Stimulated activated CD4-positive, alpha-beta T cell treated with anti-CD3 and anti-CD28 coated beads, TNF-alpha, amount 100 ng/mL, for 48 hours (primary cell): ENCODE measurements around the gene WSCD2.

ENCODE experiments used
- DNase-seq, 3 donors: peaks; one replicate each; pipeline ENCODE4 v3.0.0-alpha.2; 2020; ENCODE audit warnings: low read depth in 3 of 3

The WSCD2 gene

GRCh38 chr12:108128221-108129016 is 669 bp upstream of the WSCD2 start:
- no peak for DNase-seq

DNA sequence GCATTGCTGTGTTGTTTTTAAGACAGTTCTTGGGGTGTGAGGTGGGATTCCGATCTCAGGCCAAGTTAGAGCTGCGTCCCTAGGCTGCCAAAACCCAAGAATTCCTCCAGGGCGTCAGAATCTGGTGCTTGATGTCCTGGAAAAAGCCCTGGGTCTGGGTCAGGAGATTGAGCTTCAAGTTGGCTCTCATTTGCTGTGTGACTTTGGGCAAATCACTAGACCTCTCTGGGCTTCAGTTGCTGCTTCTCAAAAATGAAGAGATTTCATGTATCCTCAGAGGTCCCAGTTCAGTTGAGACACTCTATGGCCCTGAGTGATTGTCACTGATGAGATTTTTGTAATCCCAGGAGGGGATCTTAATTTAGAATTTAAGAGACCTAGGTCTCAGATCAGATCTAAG is 1.9 kb downstream of the WSCD2 start:
- DNase-seq: no peak

DNA sequence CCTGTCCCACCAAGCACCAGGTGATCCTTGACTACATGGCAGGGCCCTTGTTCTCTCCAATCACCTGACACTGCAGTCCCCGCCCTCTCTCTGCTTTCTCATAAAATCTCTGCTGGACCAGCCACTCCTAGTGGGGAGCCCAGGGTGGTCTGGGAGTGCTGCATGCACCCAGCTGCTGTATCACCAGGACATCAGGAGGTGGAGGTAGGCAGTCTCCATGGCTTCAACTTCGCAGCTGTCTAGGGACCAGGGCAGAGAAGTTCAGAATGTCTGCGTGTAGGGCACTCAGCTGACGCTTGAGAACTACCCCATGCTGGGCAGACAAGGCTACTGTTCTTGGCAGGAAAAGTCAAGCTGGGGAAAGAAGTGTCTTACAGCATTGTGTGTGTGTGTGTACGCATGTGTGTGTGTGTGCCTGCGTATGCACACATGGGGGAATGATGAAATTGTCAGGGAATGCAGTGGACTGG is 2.6 kb downstream of the WSCD2 start:
- DNase-seq: no peak

DNA sequence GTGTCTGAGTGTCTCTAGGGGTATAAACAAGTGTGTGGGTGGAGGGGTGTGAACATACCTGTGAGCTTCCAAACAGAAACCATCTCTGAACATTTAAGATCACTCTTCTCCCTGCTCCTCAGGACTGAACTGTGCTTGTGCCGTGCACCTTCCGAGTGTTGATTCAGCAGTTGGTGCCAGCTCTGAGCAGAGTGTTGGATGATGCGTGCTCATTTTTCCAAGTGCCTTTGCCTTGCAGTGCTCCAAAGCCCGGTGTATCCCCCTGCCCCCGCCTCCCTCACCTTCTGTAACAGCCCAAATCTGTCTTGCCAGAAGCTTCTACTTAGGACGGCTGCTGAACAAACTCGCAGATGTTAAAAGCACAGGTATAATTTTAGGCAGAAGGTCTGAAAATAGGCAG is 4.4 kb downstream of the WSCD2 start:
- no peak for DNase-seq

DNA sequence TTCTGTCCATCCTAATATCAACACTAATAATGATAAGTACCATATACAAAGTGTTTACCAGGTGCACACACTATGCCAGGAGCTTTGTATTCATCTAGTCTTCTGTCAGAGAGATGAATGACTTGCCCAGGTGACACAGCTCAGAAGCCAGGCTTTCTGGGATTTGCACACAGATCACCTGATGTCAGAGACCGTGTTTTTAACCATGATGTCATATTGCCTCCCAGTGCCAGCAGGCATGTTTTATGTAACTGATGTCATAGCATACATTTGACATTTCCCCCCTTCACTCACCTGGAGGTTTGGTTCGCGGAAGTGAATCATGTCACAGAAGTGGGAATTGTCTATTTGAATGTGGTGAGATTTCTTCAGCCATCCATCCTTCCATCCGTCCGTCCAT is 5.7 kb downstream of the WSCD2 start:
- DNase-seq: no peak

DNA sequence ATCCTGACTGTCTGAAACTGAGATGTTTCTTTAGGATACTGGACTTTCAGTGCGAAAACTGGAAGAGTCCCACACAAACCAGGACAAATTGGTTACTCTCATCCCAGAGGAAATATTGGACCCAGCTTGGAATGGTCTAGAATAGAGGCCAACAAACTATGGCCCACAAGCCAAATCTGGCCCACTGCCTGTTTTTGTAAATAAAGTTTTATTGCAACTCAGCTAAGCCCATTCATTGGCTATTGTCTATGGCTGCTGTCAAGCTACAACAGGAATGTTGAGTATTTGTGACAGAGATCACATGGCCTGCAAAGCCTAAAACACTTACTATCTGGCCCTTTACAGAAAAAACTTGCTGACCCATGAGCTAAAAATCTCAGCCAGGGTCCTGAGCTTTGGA is 6.5 kb downstream of the WSCD2 start:
- no peak for DNase-seq

GRCh38 chr12:108136697-108137096 is 7.6 kb downstream of the WSCD2 start:
- DNase-seq: no peak

GRCh38 chr12:108139454-108139853 is 10.4 kb downstream of the WSCD2 start:
- no peak for DNase-seq

- DNase-seq: no peak
Observed at GRCh38 chr12:108140501-108140900, 11.4 kb downstream of the WSCD2 start.

- DNase-seq: no peak
Observed at GRCh38 chr12:108141600-108142130, 12.6 kb downstream of the WSCD2 start.

- no peak for DNase-seq
Observed at GRCh38 chr12:108143144-108143543, 14.1 kb downstream of the WSCD2 start.

DNA sequence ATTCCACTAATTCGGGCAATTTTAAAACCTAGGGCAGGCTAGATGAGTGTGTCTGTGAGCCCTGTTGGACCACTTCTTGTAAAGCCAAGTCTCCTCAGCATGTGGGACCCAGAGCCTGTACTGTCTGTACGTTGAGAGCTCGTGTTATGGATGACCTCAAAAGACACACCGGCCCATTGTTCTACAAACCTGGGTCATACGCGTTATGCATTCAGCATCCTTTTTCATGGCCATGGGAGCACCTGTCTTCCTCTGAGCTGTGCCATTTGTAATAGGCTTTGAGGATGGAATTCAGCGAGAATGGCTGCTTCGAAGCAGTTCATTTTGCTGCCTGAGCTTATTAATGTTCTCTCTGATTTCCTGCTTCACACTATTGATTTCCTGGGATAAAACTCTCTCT is 15.0 kb downstream of the WSCD2 start:
- no peak for DNase-seq

DNA sequence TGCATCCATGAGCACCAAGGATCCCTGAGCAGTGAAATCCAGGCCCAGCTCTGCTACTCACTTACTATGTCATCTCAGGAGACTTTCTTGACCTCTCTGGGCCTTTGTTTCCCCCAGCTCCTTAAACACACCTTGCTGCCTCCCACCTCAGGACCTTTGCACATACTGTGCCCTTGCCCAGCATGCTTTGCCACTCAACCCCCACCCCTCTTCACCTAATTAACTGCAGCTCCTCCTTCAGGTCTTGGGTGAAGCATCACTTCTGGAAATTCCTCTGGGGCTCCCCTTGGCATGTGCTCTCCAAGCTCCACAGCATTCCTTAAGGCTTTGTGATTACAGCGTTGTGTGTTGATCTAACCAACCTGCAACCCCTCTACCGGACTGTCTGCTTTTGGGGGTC is 15.9 kb downstream of the WSCD2 start:
- DNase-seq: no peak

GRCh38 chr12:108146035-108146893 is 17.2 kb downstream of the WSCD2 start:
- no peak for DNase-seq

GRCh38 chr12:108147279-108147678 is 18.2 kb downstream of the WSCD2 start:
- DNase-seq: no peak

GRCh38 chr12:108148521-108149074 is 19.5 kb downstream of the WSCD2 start:
- no peak for DNase-seq

DNA sequence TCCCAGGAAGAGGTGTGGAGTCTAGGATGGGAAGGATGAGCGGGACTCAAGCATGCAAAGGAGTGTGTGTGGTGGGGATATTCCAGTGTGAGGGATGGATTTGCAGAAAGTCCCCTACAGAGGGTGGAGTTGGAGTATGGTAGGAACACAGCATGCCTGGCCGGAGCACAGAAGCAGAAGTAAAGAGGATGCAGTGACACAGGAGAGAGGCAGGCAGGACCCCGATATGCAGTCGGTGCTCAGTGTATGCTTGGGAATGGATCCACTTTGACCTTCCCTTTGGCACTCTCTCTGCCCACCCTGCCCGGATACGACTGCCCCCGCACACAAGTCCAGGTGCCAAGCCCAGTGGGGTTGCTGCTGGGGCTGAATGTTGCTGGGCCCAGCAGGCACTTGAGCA is 21.3 kb downstream of the WSCD2 start:
- DNase-seq: no peak

DNA sequence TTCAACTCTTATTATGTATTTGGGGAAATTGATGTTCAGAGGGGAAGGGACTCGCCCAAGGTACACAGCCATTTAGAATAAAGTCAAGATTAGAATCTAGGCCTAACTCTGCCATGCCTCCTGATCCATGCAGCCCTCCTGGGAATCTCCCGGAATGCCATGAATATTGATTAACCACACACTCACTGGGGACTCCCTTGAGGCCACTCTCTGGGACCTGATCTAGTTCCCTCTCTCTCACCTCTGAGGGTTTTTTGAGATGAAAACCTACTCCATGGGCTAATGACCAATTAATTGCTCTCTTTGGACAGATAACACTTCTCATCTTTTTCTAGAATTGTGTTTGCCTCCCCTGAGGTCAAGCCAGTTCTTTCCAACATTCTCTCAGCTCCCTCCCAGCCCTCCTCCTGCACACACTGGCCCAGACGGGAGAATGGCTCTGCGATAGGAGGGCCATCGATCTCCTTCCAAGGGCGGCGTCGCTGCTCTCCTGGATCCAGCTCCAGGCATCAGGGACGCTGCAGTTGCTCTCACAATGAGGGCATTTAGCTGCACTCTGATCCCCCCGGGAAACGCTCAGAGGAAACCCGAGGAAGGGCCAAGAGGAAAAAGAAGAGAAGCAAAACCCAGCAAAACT is 22.6 kb downstream of the WSCD2 start:
- no peak for DNase-seq

DNA sequence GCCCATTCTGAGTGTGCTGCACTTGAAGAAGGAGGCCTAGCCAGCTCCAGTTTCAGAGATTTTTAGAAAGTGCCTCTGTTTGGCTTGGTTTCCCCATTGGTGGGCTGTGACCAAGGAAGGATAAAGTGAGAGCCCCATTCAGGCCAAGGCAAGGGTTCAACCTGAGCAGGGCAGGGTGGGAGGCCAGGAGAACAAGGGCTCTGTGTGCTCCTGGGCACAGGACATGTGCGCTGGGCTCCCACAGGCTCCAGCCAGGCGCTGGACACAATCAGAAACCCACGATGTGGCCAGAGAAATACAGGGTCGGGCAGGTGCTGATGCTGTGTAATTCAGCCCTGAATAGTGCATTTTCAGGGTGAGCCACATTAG is 23.1 kb downstream of the WSCD2 start:
- DNase-seq: no peak

DNA sequence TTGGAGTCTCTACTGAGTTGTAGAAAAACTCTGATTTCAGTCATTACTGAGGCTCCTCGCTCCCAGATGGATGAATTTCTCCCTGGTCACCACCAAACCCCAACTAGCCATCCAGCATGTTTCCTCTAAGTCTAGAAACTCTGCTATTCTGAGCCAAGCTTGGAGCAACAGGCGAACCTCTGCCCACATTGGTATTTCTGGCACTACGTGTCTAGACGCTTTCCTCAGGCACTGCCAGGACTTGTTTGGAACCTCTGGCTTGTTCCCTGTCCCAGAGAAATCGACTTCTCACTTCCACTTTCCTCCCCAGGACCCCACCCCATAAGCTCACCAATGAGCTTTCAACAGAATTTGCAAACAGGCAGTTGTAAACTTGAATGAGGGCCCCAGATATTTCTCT is 27.6 kb downstream of the WSCD2 start:
- no peak for DNase-seq

- no peak for DNase-seq
Observed at GRCh38 chr12:108157870-108158459, 28.9 kb downstream of the WSCD2 start.

DNA sequence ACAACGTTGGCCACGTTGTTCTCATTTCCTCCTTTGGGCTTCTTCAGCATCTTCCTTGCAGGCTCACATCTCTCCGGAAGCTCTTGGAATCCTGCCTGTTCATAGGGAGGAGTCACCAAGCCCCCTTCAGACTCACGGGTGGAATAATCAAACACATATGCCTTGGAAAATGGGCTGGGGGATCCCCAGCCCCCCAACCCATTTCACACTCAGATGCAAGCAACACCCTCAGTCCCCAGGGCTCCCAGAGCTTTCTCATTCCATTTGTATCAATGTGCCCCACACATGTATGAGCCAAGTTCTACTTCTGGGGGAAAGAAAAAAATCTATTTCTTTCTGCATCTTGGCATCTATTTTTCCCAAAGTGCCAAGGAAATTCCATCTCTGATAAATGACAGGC is 33.1 kb downstream of the WSCD2 start:
- no peak for DNase-seq
